HG03469 (cell line): ENCODE measurements around the gene RNASEL.

Experiments used
- ATAC-seq: cut with Tn5 transposase; IDR thresholded peaks from one replicate; pipeline ENCODE4 v1.9.1; 2021; ENCODE audit warnings: mild to moderate bottlenecking, moderate library complexity, moderate number of reproducible peaks; ENCODE audit not compliant: unreplicated experiment

RNASEL gene

GRCh38 chr1:182601913-182602312, 12.9 kb upstream of the RNASEL start:
- no peak for ATAC-seq

GRCh38 chr1:182601416-182601786, 12.3 kb upstream of the RNASEL start:
- ATAC-seq: no peak

- ATAC-seq: no peak
Measured at GRCh38 chr1:182600745-182601415, 11.8 kb upstream of the RNASEL start.

DNA sequence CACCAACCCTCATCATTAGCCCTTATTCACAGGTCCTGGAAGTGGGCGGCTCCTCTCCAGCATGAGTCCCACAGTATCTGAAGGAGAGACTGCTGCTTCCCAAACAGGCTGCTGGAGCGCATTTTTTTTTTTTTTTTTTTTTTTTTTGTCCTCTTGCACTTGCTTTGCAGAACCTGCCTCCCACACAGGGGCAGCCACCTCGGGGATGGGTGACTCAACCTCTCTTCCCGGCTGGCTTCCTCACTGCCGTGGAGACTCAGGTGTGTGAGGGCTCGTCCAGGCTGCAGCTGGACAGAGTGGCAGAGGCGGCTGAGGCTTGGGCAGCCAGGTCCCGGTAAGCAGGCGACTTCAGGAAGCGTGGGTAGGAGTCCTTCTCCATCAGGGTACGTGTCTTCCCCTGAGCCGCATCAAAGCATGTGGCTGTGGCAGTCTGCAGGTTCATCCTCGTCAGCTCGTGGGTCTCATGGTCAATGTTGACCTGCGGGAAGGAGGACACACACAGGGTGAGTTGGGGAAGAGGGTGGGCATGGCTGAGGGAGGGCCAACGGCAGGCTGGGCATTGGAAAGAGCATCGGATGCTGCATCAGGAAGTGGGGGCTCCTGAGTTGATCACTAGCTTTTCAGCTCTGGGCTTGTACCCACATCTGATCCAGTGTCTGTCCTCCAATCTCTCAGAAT, 11.1 kb upstream of the RNASEL start:
- no peak for ATAC-seq

DNA sequence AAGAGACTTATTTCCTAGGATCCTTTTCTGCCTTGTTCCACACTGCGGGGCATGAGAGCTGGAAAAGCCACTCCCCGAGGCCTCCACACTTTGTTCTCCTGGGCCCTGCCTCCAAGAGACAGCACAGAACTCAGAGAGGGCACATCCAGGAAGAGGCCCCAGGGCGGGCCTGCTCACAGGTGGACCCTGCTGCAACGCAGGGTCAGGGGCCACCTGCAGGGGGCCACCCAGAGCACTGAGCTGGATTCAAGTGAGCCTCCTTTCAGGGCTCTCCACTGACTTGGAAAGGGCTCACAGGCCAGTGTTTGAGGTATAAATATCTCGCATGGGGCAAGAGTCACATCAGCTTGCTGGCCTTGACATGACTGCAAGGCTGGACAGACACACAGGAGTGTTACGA, 10.3 kb upstream of the RNASEL start:
- no peak for ATAC-seq

DNA sequence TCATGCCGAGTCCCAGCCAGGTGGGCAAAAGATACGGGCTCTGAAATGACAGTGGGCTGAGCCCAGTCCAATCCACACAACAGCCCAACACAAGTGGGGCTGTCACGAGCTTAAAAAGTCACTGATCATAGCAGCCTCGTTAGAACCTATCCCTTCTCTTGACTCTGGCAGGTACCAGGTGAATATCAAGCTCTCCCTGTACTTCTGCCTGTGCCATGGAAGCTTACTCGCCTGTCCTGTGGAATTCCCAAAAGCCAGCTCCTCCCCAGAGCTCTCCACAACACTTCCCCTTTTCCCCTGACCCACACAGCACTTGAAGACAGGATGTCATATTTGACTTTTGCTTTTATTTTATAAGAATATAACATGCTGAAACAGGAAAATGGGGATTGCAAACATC, 9.2 kb upstream of the RNASEL start:
- no peak for ATAC-seq

DNA sequence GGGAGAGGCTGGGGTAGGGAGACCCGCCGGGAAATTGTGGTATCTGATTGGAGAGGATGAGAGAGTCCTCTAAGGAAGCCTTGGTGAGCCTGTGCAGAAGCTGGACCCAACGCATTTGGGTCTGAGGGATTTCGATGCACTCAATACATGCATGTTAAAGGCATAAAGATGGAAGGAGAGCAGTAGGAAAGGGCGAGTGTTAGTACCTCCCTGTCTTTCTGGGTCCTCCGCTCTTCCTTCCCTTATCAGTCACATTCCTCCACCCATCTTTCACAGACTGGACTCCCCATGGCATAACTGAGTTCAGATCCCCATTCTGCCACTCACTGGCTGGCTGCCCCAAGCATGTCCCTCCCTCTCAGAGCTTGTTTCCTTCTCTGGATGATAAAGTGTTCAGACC, 7.9 kb upstream of the RNASEL start:
- no peak for ATAC-seq

- ATAC-seq: no peak
Measured at GRCh38 chr1:182595641-182596240, 6.7 kb upstream of the RNASEL start.

DNA sequence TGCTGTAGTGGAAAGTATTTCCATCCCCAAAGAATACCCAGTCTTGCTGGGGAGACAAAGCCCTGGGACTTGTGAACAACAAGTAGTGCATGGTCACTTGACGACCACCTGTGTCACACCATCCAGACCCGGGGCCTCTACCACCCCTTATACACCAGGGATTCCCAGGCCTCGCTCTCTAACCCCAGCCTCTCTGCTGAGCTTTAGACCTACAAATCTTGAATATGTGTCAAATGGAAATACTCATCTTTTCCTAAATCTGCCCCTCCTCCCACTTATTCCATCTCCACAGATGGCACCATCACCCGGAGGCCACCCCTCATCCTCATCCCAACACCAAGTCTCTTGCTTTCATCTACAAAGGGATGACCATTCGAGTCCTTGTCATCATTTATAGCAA, 875 bp upstream of the RNASEL start:
- ATAC-seq: no peak

- no peak for ATAC-seq
Measured at GRCh38 chr1:182589520-182589919, 464 bp upstream of the RNASEL start.

DNA sequence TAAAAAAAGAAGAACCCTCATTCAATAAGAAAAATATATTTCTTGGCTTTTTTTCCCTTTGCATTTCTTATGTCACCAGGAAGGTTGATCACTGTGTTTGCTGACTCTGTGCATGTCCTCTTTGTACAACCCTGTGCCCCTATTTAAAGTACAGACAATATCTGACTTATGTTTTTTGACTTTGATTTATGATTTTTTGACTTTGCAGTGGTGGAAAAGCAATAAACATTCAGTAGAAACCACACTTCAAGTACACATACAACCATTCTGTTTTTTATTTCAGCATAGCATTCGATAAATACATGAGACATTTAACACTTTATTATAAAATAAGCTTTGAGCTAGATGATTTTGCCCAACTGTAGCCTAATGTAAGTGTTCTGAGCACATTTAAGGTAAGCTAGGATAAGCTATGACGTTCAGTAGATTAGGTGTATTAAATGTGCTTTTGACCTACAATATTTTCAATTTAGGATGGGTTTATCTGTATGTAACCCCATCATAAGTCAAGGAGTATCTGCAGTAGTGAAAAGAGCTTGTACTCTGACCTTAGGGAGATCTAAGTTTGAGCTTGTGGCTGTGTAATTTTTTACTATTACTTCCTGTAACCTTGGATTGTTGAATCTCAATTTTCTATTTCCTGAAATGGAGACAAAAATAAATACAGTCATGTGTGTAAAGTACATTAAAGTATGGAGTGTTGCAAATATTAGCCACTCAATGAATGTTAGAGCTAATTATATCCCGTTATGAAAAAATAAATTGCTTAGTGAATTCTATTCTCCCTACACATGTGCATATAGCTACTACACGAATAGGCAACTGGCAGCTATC, 1.2 kb downstream of the RNASEL start:
- no peak for ATAC-seq

DNA sequence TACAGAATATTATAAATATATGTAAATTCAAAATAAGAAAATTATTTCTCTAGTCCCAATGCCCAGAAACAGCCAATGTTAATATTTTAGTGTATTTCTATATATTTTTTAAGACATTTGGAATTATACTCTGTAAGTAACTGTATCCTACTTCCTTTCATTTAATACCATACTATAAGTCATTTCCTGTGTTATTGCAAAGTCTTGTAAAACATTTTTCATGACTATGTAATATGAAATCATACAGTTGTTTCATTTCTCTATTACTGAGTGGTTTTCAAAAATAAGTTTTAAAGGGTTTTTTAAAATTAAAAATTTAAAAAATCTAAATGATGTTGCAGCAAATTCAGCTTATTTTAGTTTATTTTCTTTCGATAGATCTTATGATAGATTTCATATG, 2.0 kb downstream of the RNASEL start:
- no peak for ATAC-seq

GRCh38 chr1:182586380-182586779, 2.7 kb downstream of the RNASEL start:
- no peak for ATAC-seq

GRCh38 chr1:182584746-182585145, 4.3 kb downstream of the RNASEL start:
- no peak for ATAC-seq

DNA sequence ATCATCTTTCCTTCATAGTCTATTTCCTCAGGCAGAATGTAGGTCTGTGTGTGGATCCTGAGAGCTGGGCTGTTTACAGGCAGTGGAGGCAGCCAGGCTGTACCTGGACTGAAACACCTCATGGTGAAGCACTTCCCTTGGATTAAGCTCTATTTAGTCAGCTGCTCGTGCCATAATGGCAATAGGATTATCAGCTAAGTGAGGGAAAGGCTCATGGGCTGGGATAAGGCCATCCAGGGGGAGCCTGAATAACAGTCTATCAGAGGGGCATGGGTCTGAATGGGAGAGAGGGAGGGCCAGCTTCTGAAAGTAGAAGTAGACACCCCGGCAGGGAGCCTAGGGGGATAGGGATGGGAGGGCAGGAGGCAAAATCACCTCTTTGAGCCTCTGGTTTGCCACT, 8.3 kb downstream of the RNASEL start:
- no peak for ATAC-seq

GRCh38 chr1:182575540-182576149, 13.4 kb downstream of the RNASEL start:
- ATAC-seq: no peak

- ATAC-seq: no peak
Measured at GRCh38 chr1:182574156-182574555, 14.9 kb downstream of the RNASEL start.

DNA sequence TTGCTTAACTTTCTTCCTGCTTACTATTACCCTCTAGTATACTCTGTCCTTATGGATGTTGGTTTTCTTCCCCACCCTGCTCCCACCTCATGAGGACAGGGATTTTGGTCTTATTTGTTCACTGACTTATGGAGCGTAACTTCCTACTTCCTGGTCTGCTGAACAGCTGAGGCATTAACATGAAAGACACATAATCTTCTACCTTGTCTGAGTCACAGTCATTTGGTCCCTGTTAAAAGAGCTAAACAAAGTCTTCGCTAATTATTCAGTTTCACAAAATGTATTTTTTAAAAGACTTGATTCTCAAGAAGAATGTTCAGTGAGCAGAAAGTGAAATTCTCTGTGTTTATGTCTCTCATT, 18.5 kb downstream of the RNASEL start:
- no peak for ATAC-seq

DNA sequence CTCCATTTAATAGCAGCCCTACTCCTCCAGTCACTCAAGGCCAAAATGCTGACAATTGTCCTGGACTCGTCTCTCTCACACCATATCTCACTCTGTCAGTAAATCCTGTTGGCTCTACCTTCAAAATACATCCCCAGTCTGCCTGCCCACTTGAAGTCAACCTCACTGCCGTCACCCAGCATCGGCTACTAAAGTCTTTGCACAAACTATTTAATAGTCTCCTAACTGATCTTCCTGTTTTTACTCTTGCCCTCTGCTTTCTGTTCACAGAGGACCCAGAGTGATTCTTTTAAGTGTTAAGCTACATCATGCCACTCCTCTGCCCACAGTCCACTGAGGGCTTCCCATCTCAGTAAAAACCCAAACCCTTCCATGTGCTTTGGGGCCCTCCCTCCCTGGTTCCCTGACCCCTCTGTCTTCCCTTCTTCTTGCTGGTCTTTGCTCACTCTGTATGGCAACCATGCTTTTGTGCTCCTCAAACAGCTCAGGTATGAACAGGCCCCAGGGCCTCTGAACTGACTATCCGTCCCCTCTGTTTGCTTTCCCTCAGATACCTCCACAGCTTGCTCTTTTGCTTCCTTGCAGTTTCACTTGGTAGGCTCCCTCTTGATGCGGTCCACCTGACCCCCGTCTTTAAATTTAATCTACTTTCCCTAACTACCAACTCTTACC, 19.0 kb downstream of the RNASEL start:
- no peak for ATAC-seq

DNA sequence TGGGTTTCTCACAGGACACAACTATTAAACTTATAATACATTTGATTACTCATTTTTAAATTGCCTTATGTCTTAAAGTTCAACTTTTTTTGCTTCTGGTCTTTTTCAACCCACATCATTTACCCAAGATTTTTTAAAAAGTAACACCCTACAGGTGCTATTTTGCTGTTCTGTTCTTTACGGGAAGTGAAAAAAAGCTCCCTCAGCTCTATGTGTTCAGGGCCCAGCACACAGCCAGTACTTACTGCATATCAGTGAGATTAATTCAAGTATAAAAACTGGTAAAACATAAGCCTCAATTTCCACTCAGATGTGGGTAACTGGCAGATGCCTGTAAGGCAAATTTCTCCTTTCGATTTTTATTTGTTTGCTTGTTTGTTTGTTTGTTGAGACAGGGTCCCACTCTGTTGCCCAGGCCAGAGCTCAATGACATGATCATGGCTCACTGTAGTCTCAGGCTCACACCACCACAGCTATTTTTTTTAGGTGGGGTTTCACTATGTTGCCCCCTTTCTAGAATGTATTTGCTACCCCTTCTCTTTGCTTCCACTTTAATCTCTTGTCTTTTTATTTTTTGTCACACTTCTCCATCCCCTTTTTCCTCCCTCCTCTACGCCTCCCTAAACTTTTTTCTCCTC, 20.3 kb downstream of the RNASEL start:
- no peak for ATAC-seq
